Measurements from ENCODE around the gene XYLT2. TPM values are rescaled to one million over a fixed set of nuclear protein-coding genes. Genes with fewer than 3 reads are reported as not detected.

XYLT2 gene
- total RNA-seq, 1 experiment from 2014 or later = 26.4 TPM

- Mint-ChIP-seq H3K4me3 (no peak overlapping the region), H3K27ac (peak overlapping the region in 1 of 3 experiments; percentile 31; a peak in 1 of 7 replicates), H3K27me3 (ENCODE audit: low read depth) (peaks cover 5% of the 10 kb centered on the region), H3K4me1 (peaks cover 13 to 19% of the 10 kb centered on the region in 2 experiments), H3K9me3 (no peaks in the 10 kb centered on the region), H3K36me3 (ENCODE audit: insufficient read depth in 1 of 3, low read depth in 3 of 3) (no peaks in the 10 kb centered on the region)
- H3K4ac ChIP-seq (ENCODE audit: low read depth, low read length) = no peak overlapping the region
- H2BK12ac ChIP-seq (ENCODE audit: insufficient read length, low read depth, low read length) = no peak overlapping the region
- no peaks in the 10 kb centered on the region for H3K79me2 ChIP-seq (ENCODE audit: insufficient read depth, low read length)
- WGBS (ENCODE audit: extremely low coverage, insufficient read length, low lambda C conversion rate) = no CpG with 5 or more reads among the region's 4 CpGs
- no peak overlapping the region for H3K56ac ChIP-seq (ENCODE audit: insufficient read length, low read depth, low read length)
- H3K23ac ChIP-seq (ENCODE audit: insufficient read length, low read depth, low read length) = no peak overlapping the region
- H2AFZ ChIP-seq (ENCODE audit: low read length) = no peak overlapping the region
- peaks cover 2% of the 10 kb centered on the region for H4K20me1 ChIP-seq (ENCODE audit: control insufficient read depth, insufficient read depth, insufficient read length)
- no peak overlapping the region for H3K27ac ChIP-seq (ENCODE audit: insufficient read length, low read depth, low read length)
- no peak overlapping the region for H2BK15ac ChIP-seq (ENCODE audit: low read depth, low read length)
- H3K4me2 ChIP-seq (ENCODE audit: insufficient read depth, insufficient read length, low read length) = no peak overlapping the region
- H2AK5ac ChIP-seq (ENCODE audit: insufficient read length, low read length) = no peak overlapping the region
- no peak overlapping the region for H4K5ac ChIP-seq (ENCODE audit: insufficient read length, low read depth, low read length)
- H3K23me2 ChIP-seq (ENCODE audit: insufficient read length, low read depth, low read length, poor library complexity, severe bottlenecking) = no peaks in the 10 kb centered on the region
- no peak overlapping the region for H4K8ac ChIP-seq (replicated peaks; ENCODE audit: insufficient read length, low read depth, low read length)
- no peak overlapping the region for H2BK120ac ChIP-seq (ENCODE audit: low read depth, low read length, poor library complexity, severe bottlenecking)
- no peak for DNase-seq
- H3K9ac ChIP-seq (ENCODE audit: extremely low read depth, insufficient read length, low read length) = no peak overlapping the region
- H3K79me1 ChIP-seq (ENCODE audit: insufficient read depth, low read depth, low read length, poor library complexity, severe bottlenecking) = no peaks in the 10 kb centered on the region
- H2BK5ac ChIP-seq (ENCODE audit: insufficient read length, low read length) = no peak overlapping the region
- no peak overlapping the region for H3K18ac ChIP-seq (ENCODE audit: insufficient read length, low read depth, low read length)
- TF ChIP-seq CTCF (conservative IDR thresholded peaks at IDR 0.05) = no peak
- no peaks in the 10 kb centered on the region for H3K4me1 ChIP-seq (ENCODE audit: insufficient read depth, low read length)
- H3K27me3 ChIP-seq (ENCODE audit: insufficient read depth, low read length) = no peaks in the 10 kb centered on the region
- no peak overlapping the region for H3K14ac ChIP-seq (ENCODE audit: insufficient read depth, low read length)
- no peak overlapping the region for H4K91ac ChIP-seq (ENCODE audit: insufficient read length, low read depth, low read length)
- H3T11ph ChIP-seq (ENCODE audit: low read length) = no peak overlapping the region
- H3K9me3 ChIP-seq (ENCODE audit: control insufficient read depth, low read depth, low read length) = no peaks in the 10 kb centered on the region
- no peak overlapping the region for H2BK20ac ChIP-seq (ENCODE audit: low read depth, low read length, poor library complexity, severe bottlenecking)
Observed at GRCh38 chr17:50331085-50331791, 14.7 kb upstream of the XYLT2 start.
